GM19468 (cell line): ENCODE measurements around the gene AOAH.
A peak's percentile ranks its signal among the peaks of the same experiment; 100 is the strongest.

Experiments used
- ATAC-seq: cut with Tn5 transposase; IDR thresholded peaks from one replicate; pipeline ENCODE4 v1.9.1; 2021; ENCODE audit warnings: mild to moderate bottlenecking, moderate library complexity, moderate number of reproducible peaks; ENCODE audit not compliant: unreplicated experiment; ENCODE audit errors: extremely low read depth

Gene AOAH, protein sequence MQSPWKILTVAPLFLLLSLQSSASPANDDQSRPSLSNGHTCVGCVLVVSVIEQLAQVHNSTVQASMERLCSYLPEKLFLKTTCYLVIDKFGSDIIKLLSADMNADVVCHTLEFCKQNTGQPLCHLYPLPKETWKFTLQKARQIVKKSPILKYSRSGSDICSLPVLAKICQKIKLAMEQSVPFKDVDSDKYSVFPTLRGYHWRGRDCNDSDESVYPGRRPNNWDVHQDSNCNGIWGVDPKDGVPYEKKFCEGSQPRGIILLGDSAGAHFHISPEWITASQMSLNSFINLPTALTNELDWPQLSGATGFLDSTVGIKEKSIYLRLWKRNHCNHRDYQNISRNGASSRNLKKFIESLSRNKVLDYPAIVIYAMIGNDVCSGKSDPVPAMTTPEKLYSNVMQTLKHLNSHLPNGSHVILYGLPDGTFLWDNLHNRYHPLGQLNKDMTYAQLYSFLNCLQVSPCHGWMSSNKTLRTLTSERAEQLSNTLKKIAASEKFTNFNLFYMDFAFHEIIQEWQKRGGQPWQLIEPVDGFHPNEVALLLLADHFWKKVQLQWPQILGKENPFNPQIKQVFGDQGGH

GRCh38 chr7:36723951-36724664 is at the start of gene AOAH:
Gene AOAH (minus strand): TSS chr7:36724494. CDS start chr7:36724148, 346 bp downstream.
- peak; percentile 75 for ATAC-seq

GRCh38 chr7:36766451-36766850 is 42.2 kb upstream of the AOAH start:
- no peak for ATAC-seq

- no peak for ATAC-seq
Measured at GRCh38 chr7:36765605-36766004, 41.3 kb upstream of the AOAH start.

GRCh38 chr7:36764929-36765328 is 40.6 kb upstream of the AOAH start:
- no peak for ATAC-seq

GRCh38 chr7:36763132-36763816 is 39.0 kb upstream of the AOAH start:
- ATAC-seq: no peak

DNA sequence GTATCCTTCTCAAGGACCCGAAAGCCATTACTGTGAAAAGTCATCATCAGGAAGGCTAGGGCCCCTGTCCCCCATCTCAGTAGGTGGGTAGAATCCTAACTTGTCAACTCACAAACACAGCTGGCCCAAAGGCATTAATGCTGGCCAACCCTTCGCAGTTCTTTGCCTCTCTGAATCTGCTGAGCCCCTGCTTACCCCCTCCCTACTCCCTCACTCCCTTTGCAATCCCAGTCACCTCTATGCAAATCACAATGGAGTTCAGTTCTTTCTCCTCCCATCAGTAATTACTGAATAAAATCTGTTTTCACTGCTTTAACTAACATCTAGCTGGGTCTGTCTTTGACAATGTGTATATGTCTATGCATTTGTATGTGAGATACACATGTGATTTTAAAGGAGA is 38.1 kb upstream of the AOAH start:
- no peak for ATAC-seq

GRCh38 chr7:36761835-36762234 is 37.5 kb upstream of the AOAH start:
- ATAC-seq: no peak

DNA sequence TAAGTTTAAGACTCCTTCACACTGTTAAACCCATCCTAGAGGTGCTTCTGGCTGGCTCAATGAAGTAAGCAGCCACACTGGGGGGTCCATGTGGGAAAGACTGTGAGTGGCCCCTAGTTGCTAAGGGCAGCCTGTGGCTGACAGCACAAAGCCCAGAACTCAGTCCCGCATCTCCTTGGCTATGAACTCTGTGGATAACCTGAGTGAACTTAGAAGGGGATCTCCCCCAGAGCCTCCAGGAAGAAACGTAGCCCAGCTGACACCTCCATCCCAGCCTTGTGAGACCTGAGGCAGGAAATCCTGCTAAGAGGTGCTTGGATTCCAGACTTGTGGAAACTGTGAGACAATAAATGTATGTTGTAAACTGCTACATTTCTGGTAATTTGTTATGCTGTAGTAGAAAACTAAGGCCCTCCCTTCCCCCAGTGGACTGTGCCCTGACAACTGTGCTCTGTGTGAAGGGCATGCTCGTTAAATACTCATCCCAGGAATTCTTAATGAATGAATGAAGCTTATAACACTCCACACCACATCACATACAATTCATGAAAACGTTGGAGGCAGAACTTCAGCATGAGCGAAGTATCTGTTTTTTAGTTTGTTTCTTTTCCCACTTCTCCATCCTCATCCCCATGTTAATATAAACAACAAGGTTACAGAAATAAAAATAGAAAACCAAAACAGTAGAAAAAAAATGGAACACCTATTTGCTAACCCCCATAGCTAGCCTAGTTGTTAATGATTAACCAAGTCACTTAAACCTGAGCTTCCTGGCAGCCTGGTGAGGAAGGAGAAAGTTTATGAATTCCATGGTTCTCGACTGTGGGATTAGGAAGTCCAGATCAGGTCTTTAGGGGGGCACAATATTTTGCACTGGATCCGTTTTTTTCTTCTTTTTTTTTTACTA is 36.8 kb upstream of the AOAH start:
- ATAC-seq: no peak

- no peak for ATAC-seq
Measured at GRCh38 chr7:36758879-36759278, 34.6 kb upstream of the AOAH start.

- no peak for ATAC-seq
Measured at GRCh38 chr7:36755484-36755883, 31.2 kb upstream of the AOAH start.

- ATAC-seq: no peak
Measured at GRCh38 chr7:36752026-36752711, 27.9 kb upstream of the AOAH start.

DNA sequence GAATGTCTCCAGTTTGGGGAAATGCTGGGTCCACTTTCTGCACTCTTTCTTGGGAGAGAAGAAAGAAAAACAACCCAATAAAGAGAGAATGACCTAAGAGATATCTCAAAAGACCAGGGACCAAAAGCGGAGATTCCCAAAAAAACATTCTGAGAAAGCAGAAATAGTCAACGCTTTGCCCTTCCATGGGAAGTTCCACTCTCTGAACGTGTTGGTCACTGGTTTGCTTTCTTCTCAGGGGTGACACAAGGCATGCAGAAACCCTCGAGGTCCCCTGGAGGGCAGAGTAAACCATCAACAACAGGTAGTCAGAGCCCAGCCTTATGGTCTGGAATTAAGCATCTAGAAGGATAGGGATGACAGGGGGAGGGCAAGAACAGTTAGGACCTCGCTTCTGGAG is 26.2 kb upstream of the AOAH start:
- ATAC-seq: no peak

GRCh38 chr7:36749282-36749960 is 25.1 kb upstream of the AOAH start:
- no peak for ATAC-seq

DNA sequence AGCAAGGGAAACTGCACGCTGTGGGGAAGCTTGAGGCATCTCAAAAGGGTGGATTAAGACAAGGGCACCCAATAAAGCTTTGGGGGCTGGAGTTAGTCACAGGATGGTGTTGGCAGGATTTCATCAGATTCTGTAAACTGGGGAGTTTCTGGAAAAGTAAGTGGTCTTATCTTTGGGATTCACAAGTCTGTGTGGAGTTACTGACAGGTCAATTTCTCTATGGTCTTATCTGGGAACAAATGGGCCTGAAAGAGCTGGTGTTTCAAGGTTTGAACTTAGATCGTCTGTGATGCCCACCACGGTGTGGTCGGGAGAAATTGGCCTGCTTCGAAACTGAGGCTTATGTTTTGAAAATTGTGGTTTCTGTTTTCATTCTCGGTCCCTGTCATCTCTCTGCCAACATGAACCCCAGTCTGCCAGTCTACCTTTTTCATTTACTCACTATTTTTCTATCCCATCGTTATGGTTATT is 23.8 kb upstream of the AOAH start:
- peak; percentile 34 for ATAC-seq

GRCh38 chr7:36747280-36748016 is 23.2 kb upstream of the AOAH start:
- ATAC-seq: no peak

GRCh38 chr7:36746347-36746746 is 22.1 kb upstream of the AOAH start:
- ATAC-seq: no peak

DNA sequence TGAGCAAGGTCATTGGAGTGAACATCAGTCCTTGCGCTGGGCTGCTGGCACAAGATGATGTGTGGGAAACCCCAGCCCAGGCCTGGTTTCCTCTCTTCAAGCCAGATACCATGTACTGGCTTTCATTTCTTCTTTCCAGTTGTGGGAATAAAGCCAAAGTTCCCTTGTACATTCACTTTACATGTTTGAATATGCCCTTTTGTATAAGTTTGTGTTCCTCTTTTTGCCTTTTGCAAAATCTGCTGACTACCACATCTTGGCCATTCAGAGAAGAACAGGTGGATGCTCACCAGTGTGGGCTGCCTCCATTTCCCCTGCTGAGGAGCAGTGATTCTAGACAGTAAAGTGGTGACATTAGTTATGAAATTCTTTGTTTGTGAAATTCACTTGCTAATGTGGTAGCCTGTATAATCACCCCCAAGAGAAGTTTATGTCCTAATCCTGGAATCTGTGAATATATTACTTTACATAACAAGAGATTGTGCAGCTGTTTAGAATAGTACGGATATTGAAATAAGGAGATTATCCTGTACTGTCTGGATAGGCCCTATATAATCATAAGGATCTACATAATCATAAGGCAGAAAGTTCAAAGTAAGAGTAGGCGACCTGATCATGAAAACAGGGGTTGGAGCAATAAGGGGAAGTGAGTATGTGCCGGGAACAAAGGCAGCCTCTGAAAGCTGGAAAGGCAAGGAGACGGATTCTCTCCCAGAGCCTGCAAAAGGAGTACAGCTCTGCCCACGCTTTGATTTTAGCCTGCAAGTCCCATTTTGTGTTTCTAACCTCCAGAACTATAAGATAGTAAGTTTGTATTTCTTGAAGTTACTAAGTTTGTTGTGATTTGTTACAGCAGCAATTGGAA is 18.8 kb upstream of the AOAH start:
- ATAC-seq: no peak
